Activated CD8-positive, alpha-beta T cell treated with anti-CD3 and anti-CD28 coated beads, Interleukin-2, amount 10 ng/mL, durations not matched to agents 7 days and 5 days (primary cell): ENCODE data around the gene CMPK2. TPM values are rescaled to one million over a fixed set of nuclear protein-coding genes. Genes with fewer than 3 reads are reported as not detected.

Experiments
- ATAC-seq: fragments of 150-1000 bp; cut with Tn5 transposase; one replicate; pipeline ENCODE4 v1.10.0; 2021; ENCODE audit warnings: moderate library complexity
- CTCF ChIA-PET: fragments of 350-600 bp; sonication (Branson Sonifier 250); formaldehyde crosslinking; loops from one replicate; lab custom pipeline; 2021; ENCODE audit warnings: antibody characterized with exemption; lab: Charles Lee
- POLR2A ChIA-PET: fragments of 350-600 bp; sonication (Branson Sonifier 250); formaldehyde crosslinking; loops from one replicate; lab custom pipeline; 2021; ENCODE audit warnings: antibody characterized with exemption; lab: Charles Lee
- DNase-seq: peaks from one replicate; pipeline ENCODE4 v3.0.0-alpha.2; 2020
- H3K27ac Mint-ChIP-seq: one replicate; pipeline ENCODE4 v1.8.0; 2021; ENCODE audit warnings: mild to moderate bottlenecking, mixed read lengths
- H3K27me3 Mint-ChIP-seq: one replicate; pipeline ENCODE4 v1.8.0; 2021; ENCODE audit warnings: low read depth, mixed read lengths
- H3K36me3 Mint-ChIP-seq: one replicate; pipeline ENCODE4 v1.8.0; 2021; ENCODE audit warnings: low read depth, mixed read lengths
- H3K4me1 Mint-ChIP-seq: one replicate; pipeline ENCODE4 v1.8.0; 2021; ENCODE audit warnings: low read depth, mixed read lengths
- H3K4me3 Mint-ChIP-seq: one replicate; pipeline ENCODE4 v1.8.0; 2021; ENCODE audit warnings: mild to moderate bottlenecking, mixed read lengths
- H3K9me3 Mint-ChIP-seq: one replicate; pipeline ENCODE4 v1.8.0; 2022; ENCODE audit warnings: mixed read lengths; ENCODE audit not compliant: insufficient read depth
- total RNA-seq, 2 experiments: library from RNA; stranded (reverse); gene quantifications; one replicate each; pipeline ENCODE4 v1.2.3, GENCODE V29; 2021

Gene CMPK2
- total RNA-seq, 2 experiments from 2014 or later: 84.0 to 90.8 TPM

DNA sequence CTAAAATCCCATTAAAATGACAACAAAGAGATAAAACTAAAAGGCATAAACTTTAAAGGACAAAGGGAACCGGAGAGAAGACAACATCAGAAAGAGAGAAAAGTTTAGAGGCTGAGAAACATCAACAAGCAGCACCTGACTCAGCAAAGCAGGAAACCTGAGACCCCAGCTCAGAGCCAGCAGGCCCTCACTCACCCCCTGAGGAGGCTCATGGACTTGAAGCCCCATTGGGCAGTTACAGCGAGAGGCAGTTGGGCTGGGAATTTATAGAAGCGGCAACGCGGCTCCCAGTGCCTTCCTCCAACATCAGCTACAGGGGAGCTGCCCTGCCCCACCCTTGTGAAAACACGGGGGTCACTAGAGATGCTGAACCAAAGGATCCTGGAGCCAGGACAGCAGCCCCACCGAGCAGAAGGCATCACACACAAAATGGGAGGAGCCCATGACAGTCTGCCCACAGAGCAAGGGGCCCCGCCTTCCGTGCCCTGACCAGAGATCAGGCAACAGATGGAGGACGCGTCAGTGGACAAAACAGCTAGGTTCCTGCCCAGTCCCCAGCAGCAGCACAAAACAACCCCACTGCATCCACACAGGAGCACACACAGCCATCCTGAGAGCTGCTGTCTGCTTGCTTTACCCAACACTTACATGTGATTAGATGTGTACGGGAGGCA, 52.7 kb downstream of the CMPK2 start:
- Mint-ChIP-seq H3K4me3 (no peak overlapping the region), H3K9me3 (no peaks in the 10 kb centered on the region), H3K27ac (no peak overlapping the region), H3K36me3 (no peaks in the 10 kb centered on the region), H3K27me3 (peaks cover 14% of the 10 kb centered on the region), H3K4me1 (no peaks in the 10 kb centered on the region)
- POLR2A ChIA-PET: no interaction called here
- CTCF ChIA-PET: no interaction called here
- DNase-seq (no peak), ATAC-seq (no peak)

DNA sequence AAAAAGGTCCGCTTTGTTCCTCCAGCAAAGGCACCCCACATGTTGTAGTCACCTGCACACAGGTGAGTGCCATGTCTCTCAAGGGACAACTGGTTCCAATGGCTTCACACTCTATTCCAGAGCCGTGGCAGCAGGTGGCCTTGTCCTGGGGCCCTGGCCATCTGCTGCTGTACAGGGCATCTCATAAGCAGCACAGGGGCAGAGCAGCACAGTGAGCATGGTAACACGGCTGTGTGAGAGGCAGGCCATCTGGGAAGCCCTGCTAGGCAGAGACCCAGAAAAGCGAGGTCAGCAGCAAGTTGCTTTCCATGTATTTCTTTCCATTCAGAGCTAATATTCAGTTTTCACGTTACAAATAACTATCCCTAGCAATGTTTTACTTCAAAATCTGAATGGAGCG, 54.7 kb downstream of the CMPK2 start:
- H3K36me3 Mint-ChIP-seq: no peaks in the 10 kb centered on the region
- no peak overlapping the region for H3K27ac Mint-ChIP-seq
- ChIA-PET CTCF (no interaction called here), POLR2A (no interaction called here)
- H3K4me1 Mint-ChIP-seq: no peaks in the 10 kb centered on the region
- no peak for DNase-seq
- H3K27me3 Mint-ChIP-seq: peaks cover 14% of the 10 kb centered on the region
- ATAC-seq: no peak
- no peaks in the 10 kb centered on the region for H3K9me3 Mint-ChIP-seq
- H3K4me3 Mint-ChIP-seq: no peak overlapping the region

DNA sequence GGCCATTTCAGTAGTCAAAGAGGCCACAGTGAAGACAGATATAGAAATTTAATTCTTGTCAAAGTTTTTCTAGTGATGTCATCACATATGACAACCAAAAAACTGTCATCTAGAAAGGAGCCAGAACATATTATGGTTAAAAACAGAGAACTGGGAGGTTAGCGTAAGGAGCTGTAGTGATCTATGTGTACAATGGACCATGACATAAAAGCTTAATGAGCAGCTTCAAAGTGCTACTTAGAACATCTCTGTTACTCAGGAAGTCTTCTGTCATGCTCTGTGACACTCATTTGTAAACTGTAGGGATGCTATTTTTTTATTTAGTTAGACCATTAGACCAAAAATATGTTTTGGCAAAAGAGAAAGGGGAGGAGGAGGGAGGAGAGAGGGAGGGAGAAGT, 57.3 kb downstream of the CMPK2 start:
- Mint-ChIP-seq H3K27ac (no peak overlapping the region), H3K4me1 (no peaks in the 10 kb centered on the region), H3K27me3 (peaks cover 19% of the 10 kb centered on the region), H3K4me3 (no peak overlapping the region), H3K9me3 (no peaks in the 10 kb centered on the region), H3K36me3 (no peaks in the 10 kb centered on the region)
- DNase-seq: no peak
- ATAC-seq: no peak
- POLR2A ChIA-PET: no interaction called here
- CTCF ChIA-PET: no interaction called here

DNA sequence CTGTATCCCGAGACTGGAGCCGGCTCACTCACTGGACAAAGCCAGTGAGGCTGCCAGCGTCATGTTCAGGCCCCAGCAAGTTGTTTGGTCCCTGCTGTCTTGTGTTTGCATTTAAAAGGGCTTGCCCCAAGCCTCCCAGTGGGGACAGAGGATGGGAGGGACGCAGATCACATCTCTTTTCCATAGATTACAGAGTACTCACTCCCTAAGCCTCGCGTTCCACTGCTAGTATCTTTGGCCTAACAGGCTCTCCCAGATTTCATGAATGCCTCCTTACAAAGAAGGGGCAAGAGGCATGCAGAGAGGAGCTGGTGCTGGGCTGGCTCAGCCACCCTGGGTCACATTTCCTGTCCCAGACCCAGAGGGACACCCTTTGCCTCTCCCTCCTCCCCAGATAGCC, 59.1 kb downstream of the CMPK2 start:
- Mint-ChIP-seq H3K27me3 (peaks cover 30% of the 10 kb centered on the region), H3K4me1 (no peaks in the 10 kb centered on the region), H3K36me3 (no peaks in the 10 kb centered on the region), H3K27ac (no peak overlapping the region), H3K9me3 (no peaks in the 10 kb centered on the region), H3K4me3 (no peak overlapping the region)
- DNase-seq: no peak
- POLR2A ChIA-PET: no interaction called here
- CTCF ChIA-PET: no interaction called here
- no peak for ATAC-seq

DNA sequence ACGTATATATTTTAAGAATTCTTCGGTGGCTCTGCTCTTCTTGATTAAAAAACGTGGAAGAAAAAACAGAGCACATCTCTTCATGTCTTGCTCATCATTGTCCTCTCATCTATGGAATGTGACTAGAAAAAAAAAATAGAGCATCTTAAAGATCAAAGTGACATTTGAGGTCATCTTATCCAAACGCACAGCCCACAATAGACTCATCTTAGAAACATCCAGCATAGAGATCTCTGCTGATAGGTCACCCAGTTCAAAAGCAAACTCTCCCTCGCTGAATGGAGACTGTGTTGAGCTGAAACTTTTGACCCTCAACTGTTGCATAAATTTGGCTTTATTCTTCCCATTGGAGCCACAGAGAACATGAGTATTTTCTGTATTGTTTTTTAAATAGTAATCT, 65.2 kb downstream of the CMPK2 start:
- ChIA-PET CTCF (interaction anchor here (0.6 kb wide), 1 partner anchor 28 kb away, joined by 3 read pairs; no protein-coding TSS in a partner anchor), POLR2A (no interaction called here)
- no peaks in the 10 kb centered on the region for H3K4me1 Mint-ChIP-seq
- H3K27me3 Mint-ChIP-seq: peaks cover 31% of the 10 kb centered on the region
- no peak overlapping the region for H3K4me3 Mint-ChIP-seq
- no peak overlapping the region for H3K27ac Mint-ChIP-seq
- no peak for DNase-seq
- no peaks in the 10 kb centered on the region for H3K36me3 Mint-ChIP-seq
- H3K9me3 Mint-ChIP-seq: no peaks in the 10 kb centered on the region
- ATAC-seq: no peak

Other genes starting within 250 kb of the CMPK2 start
- 10 to 100 TPM; 72.4 to 74.5 TPM for gene RSAD2, start 11.9 kb upstream of the CMPK2 start, total RNA-seq
- 10 to 100 TPM; 76.9 to 87.0 TPM for gene RNF144A, start 51.5 kb upstream of the CMPK2 start, total RNA-seq